Activated naive CD8-positive, alpha-beta T cell treated with anti-CD3 and anti-CD28 coated beads, Interleukin-2, amount 50 U/mL, for 24 hours (primary cell): Measurements from ENCODE around the gene COL11A2.
A peak's percentile ranks its signal among the peaks of the same experiment; 100 is the strongest.
"Not testable (repeated sequence)": the region's sequence is repeated elsewhere in the genome, so short reads cannot be mapped to it uniquely, and the experiment has no call there.

Source experiments
- ATAC-seq: fragments of 150-1000 bp; cut with Tn5 transposase; one replicate; pipeline ENCODE4 v1.10.0; 2021
- DNase-seq: peaks from one replicate; pipeline ENCODE4 v3.0.0; 2021
- H3K27ac Mint-ChIP-seq: one replicate; pipeline ENCODE4 v1.8.0; 2021; ENCODE audit warnings: mild to moderate bottlenecking, mixed read lengths
- H3K27me3 Mint-ChIP-seq: one replicate; pipeline ENCODE4 v1.8.0; 2021; ENCODE audit warnings: mixed read lengths
- H3K36me3 Mint-ChIP-seq: one replicate; pipeline ENCODE4 v1.8.0; 2021; ENCODE audit warnings: low read depth, mixed read lengths
- H3K4me1 Mint-ChIP-seq: one replicate; pipeline ENCODE4 v1.8.0; 2021; ENCODE audit warnings: mixed read lengths
- H3K4me3 Mint-ChIP-seq: one replicate; pipeline ENCODE4 v1.8.0; 2021; ENCODE audit warnings: mild to moderate bottlenecking, moderate library complexity, mixed read lengths
- H3K9me3 Mint-ChIP-seq: one replicate; pipeline ENCODE4 v1.8.0; 2021; ENCODE audit warnings: mixed read lengths

COL11A2 gene

GRCh38 chr6:33192105-33192646, at the start of gene COL11A2:
COL11A2 (minus strand) TSS chr6:33192467; CDS start chr6:33192240, 227 bp downstream.
- H3K4me1 Mint-ChIP-seq: peaks cover 23% of the 10 kb centered on the region
- ATAC-seq (no peak), DNase-seq (no peak)
- H3K9me3 Mint-ChIP-seq: no peaks in the 10 kb centered on the region
- no peak within 1 kb of the TSS for H3K27ac Mint-ChIP-seq
- H3K36me3 Mint-ChIP-seq: peaks cover 18% of the 10 kb centered on the region
- H3K4me3 Mint-ChIP-seq: peak within 1 kb of the TSS; percentile 69
- peaks cover 20% of the 10 kb centered on the region for H3K27me3 Mint-ChIP-seq

DNA sequence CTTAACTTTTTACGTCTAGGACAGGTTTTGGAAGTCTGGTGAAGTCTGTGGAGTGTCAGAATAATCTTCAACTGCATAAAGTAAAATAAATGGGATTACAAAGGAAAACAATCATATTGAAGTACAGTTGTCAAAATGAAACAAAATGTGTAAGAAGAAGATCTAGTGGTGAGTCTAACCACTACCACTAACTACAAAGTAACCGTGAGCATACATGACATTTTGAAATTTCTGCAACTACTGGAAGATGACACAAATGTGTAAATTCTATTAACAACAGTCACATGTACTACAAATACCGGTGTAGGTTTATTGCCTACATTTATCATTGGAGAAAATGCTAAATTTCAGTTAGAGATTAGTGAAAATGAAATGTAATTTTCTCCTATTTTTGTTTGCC, 49.7 kb upstream of the COL11A2 start:
- no peaks in the 10 kb centered on the region for H3K9me3 Mint-ChIP-seq
- peaks cover 10% of the 10 kb centered on the region for H3K27me3 Mint-ChIP-seq
- H3K4me1 Mint-ChIP-seq: peaks cover 16% of the 10 kb centered on the region
- no peaks in the 10 kb centered on the region for H3K36me3 Mint-ChIP-seq
- ATAC-seq: peak; percentile 88
- no peak for DNase-seq
- H3K27ac Mint-ChIP-seq: no peak overlapping the region
- peak overlapping the region; percentile 23 for H3K4me3 Mint-ChIP-seq

GRCh38 chr6:33237741-33238140, 45.5 kb upstream of the COL11A2 start:
- peaks cover 16% of the 10 kb centered on the region for H3K4me1 Mint-ChIP-seq
- no peak for DNase-seq
- H3K27ac Mint-ChIP-seq: no peak overlapping the region
- no peaks in the 10 kb centered on the region for H3K36me3 Mint-ChIP-seq
- H3K4me3 Mint-ChIP-seq: no peak overlapping the region
- H3K27me3 Mint-ChIP-seq: peaks cover 15% of the 10 kb centered on the region
- no peak for ATAC-seq
- no peaks in the 10 kb centered on the region for H3K9me3 Mint-ChIP-seq

GRCh38 chr6:33236852-33237251, 44.6 kb upstream of the COL11A2 start:
- Mint-ChIP-seq H3K27ac (no peak overlapping the region), H3K27me3 (peaks cover 12% of the 10 kb centered on the region), H3K4me1 (peaks cover 10% of the 10 kb centered on the region), H3K4me3 (no peak overlapping the region), H3K9me3 (no peaks in the 10 kb centered on the region), H3K36me3 (no peaks in the 10 kb centered on the region)
- DNase-seq (no peak), ATAC-seq (no peak)

DNA sequence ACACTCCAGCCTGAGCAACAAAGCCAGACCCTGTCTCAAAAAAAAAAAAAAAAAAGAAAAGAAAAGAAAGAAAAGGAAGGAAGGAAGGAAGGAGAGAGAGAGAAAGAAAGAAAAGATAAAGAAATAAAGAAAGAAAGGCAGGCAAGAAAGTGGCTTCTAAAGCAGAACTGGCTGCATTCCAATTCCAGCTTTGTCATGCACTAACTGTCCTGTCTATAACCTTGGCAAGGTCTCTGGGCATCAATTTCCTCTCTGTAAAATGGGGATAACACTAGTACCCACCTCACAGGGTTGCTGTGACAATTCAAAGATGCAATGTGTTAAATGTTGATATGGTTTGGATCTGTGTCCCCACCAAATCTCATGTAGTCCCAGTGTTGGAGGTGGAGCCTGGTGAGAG, 44.1 kb upstream of the COL11A2 start:
- DNase-seq: no peak
- Mint-ChIP-seq H3K27me3 (peaks cover 15% of the 10 kb centered on the region), H3K4me3 (no peak overlapping the region), H3K9me3 (no peaks in the 10 kb centered on the region), H3K27ac (no peak overlapping the region), H3K4me1 (peaks cover 5% of the 10 kb centered on the region), H3K36me3 (no peaks in the 10 kb centered on the region)
- no peak for ATAC-seq

DNA sequence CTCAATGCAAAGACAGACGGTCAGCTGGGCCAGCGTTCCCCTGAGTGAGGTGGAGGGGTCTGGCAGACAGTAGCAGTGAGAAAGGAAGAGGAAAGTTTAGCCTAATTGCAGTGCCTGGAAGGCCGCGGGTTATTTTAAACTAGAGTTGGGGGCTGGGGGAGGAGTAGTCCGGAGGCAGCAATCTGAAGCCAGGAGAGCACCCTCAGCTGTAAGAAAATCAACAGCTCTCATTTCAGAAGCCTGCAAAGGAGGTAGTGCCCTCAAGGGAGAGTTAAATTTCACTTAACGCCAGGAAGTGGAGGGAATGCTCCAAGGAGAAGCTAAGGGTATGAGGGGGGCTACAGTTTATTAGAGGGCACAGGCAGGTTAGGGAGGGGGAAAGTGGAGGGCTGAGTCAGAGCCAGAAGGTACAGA, 43.0 kb upstream of the COL11A2 start:
- no peaks in the 10 kb centered on the region for H3K36me3 Mint-ChIP-seq
- no peak overlapping the region for H3K27ac Mint-ChIP-seq
- H3K27me3 Mint-ChIP-seq: peaks cover 15% of the 10 kb centered on the region
- H3K9me3 Mint-ChIP-seq: no peaks in the 10 kb centered on the region
- H3K4me1 Mint-ChIP-seq: no peaks in the 10 kb centered on the region
- ATAC-seq: no peak
- no peak overlapping the region for H3K4me3 Mint-ChIP-seq
- no peak for DNase-seq

DNA sequence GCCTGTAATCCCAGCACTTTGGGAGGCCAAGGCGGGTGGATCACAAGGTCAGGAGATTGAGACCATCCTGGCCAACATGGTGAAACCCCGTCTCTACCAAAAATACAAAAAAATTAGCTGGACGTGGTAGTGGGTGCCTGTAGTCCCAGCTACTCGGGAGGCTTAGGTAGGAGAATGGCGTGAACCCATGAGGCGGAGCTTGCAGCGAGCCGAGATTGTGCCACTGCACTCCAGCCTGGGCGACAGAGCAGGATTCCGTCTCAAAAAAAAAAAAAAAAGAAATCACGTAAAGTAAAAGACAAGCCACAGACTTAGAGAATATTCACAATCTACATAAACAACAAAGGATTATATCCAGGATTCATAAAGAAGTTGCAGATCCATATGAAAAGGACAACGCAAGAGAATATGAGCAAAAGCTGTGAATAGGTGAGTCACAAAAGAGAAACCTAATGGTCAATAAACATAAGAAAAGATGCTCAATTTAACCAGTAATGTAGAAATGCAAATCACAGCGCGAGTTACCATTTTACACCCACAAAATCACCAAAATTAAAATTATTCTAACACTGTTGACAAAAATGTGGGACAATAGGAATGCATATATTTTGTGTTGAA, 34.3 kb upstream of the COL11A2 start:
- DNase-seq: not testable (repeated sequence)

DNA sequence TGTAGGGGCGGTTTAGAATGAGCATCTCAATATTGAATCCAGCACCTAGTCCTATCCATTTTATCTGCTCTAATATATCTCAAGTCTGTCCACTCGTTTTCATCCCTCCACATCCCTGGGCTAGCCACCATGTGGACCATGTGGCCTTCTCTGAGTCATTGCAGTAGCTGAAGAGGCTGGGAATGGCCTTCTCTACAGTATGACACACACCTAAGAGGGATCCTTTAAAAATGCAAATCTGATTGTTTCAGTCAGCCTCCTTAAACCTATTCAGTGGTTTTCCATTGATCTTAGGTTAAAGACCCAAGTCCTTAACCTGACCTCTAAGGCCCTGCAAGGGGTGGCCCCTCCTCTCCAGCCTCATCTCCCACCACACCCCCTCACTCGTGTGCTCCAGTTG, 25.4 kb upstream of the COL11A2 start:
- H3K4me1 Mint-ChIP-seq: peaks cover 20% of the 10 kb centered on the region
- H3K9me3 Mint-ChIP-seq: no peaks in the 10 kb centered on the region
- no peak overlapping the region for H3K4me3 Mint-ChIP-seq
- H3K27me3 Mint-ChIP-seq: peaks cover 19% of the 10 kb centered on the region
- H3K36me3 Mint-ChIP-seq: peaks cover under 1% of the 10 kb centered on the region
- no peak overlapping the region for H3K27ac Mint-ChIP-seq
- DNase-seq (no peak), ATAC-seq (no peak)

More for the DNA sequence above, 34.3 kb upstream of the COL11A2 start:
- H3K27ac Mint-ChIP-seq, H3K36me3 Mint-ChIP-seq, H3K9me3 Mint-ChIP-seq, H3K4me3 Mint-ChIP-seq, ATAC-seq, H3K4me1 Mint-ChIP-seq: not testable (repeated sequence)
- peaks cover 26% of the 10 kb centered on the region for H3K27me3 Mint-ChIP-seq

GRCh38 chr6:33217246-33217645, 25.0 kb upstream of the COL11A2 start:
- DNase-seq (no peak), ATAC-seq (no peak)
- Mint-ChIP-seq H3K27me3 (peaks cover 18% of the 10 kb centered on the region), H3K4me3 (no peak overlapping the region), H3K9me3 (no peaks in the 10 kb centered on the region), H3K27ac (no peak overlapping the region), H3K4me1 (peaks cover 23% of the 10 kb centered on the region), H3K36me3 (peaks cover 3% of the 10 kb centered on the region)

- Mint-ChIP-seq H3K27ac (no peak overlapping the region), H3K4me1 (peaks cover 25% of the 10 kb centered on the region), H3K36me3 (peaks cover 5% of the 10 kb centered on the region), H3K4me3 (no peak overlapping the region), H3K27me3 (peaks cover 14% of the 10 kb centered on the region), H3K9me3 (no peaks in the 10 kb centered on the region)
- DNase-seq (no peak), ATAC-seq (peak; percentile 27)
These were observed 23.9 kb upstream of the COL11A2 start for GRCh38 chr6:33216117-33216649.

DNA sequence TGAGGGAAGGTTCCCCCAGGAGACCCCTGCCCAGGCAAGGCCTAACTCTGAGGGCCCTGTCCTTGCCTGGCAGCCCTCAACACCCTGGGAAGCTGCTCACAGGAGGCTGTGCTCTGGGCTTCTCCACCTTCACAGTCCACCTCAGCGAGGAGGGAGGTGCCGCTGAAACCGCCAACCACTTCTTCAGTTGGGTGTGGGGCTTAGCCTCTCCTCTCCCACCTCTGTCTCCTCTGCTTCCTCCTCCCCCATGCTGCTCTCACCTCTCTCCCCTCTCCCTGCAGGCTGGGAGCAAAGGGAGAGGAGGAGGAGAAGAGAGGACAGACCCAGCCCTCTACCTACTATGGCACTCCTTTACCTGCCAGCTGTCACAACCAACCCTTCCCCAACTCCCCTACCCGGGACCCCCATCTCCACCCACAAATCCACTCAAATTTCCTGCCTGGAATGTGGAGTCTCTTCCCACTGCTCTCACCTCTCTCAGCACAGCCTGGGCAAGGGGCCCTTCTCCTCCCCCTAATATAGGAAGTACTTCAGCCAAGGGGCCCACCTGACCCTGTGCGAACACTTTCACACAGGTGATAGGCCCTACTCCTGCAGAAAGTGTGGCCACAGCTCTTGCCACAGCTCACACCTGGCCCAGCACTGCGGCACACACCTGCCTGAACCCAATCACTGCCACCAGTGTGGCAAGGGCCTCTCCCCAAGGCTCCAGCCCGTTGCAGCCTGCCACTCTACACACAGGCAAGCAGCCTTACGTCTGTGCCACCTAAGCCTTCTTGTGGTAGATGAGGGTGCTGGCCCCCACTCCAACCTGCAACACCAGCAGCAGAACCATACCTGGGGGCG, 23.2 kb upstream of the COL11A2 start:
- H3K27me3 Mint-ChIP-seq: peaks cover 12% of the 10 kb centered on the region
- no peak overlapping the region for H3K4me3 Mint-ChIP-seq
- H3K9me3 Mint-ChIP-seq: no peaks in the 10 kb centered on the region
- ATAC-seq (no peak), DNase-seq (no peak)
- peaks cover 10% of the 10 kb centered on the region for H3K36me3 Mint-ChIP-seq
- H3K27ac Mint-ChIP-seq: no peak overlapping the region
- peaks cover 27% of the 10 kb centered on the region for H3K4me1 Mint-ChIP-seq

DNA sequence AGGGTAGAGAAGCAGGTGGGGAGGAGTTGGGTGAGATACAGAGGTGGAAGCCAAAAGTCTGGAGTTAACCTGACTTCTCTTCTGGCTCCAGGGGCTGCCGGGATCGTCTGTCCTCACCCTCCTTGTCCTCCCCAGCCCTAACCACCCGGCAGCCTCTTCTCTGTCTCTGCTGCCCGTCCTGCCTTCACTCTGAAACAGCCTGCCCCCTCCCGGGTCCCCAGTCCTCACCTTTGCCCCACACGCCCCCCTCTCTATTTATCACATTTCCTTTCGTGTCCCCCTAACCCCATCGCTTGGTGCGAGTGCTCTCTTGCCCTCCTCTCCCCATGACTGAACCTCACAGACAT, 21.7 kb upstream of the COL11A2 start:
- no peak overlapping the region for H3K27ac Mint-ChIP-seq
- DNase-seq (no peak), ATAC-seq (no peak)
- peaks cover 11% of the 10 kb centered on the region for H3K27me3 Mint-ChIP-seq
- H3K4me1 Mint-ChIP-seq: peaks cover 34% of the 10 kb centered on the region
- no peaks in the 10 kb centered on the region for H3K9me3 Mint-ChIP-seq
- H3K4me3 Mint-ChIP-seq: peak overlapping the region; percentile 78
- peaks cover 20% of the 10 kb centered on the region for H3K36me3 Mint-ChIP-seq

DNA sequence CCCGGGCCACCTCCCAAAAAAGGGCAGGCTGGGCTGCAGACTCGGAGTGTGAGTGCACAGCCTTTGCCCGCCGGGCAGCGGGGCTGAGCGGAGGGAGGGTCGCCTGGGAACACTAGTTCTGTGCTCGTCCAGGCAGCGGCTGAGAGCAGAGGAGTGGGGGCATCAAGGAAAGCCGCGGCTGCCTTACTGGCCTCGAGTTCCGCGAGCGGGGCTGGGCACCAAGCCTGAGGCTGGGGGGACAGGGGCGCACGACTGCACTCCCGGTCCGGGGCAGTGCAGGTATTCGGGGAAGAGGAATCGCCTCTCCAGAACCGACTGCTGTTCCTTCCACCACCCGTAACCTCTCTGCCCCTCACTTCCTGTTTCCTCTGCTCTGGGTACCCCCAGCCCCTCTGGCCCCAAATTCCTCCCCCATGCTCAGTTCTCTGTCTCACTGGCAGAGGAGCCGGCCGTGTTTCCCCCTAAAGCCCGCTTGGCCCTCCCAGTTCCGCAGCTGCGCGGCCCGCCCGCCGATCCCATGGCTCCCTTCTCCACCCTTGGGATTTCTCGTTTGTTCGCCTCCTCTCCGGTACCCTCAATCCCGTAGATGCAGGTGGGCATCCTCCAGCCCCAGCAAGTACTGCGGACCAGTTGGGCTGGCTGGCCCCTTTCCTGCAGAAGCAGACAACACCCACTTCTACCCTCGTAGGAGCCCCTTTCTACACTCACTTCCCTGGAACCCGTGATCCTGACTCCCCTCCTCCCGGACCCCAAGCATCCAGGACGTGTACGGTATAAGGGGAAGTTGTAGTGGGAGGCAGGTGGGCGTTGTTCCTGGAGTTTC, 21.1 kb upstream of the COL11A2 start:
- H3K4me1 Mint-ChIP-seq: peaks cover 37% of the 10 kb centered on the region
- peaks cover 10% of the 10 kb centered on the region for H3K27me3 Mint-ChIP-seq
- H3K4me3 Mint-ChIP-seq: peak overlapping the region; percentile 78
- DNase-seq (no peak), ATAC-seq (peak; percentile 45)
- H3K27ac Mint-ChIP-seq: no peak overlapping the region
- no peaks in the 10 kb centered on the region for H3K9me3 Mint-ChIP-seq
- H3K36me3 Mint-ChIP-seq: peaks cover 20% of the 10 kb centered on the region

- Mint-ChIP-seq H3K4me3 (peak overlapping the region; percentile 78), H3K9me3 (no peaks in the 10 kb centered on the region), H3K27ac (no peak overlapping the region), H3K36me3 (peaks cover 20% of the 10 kb centered on the region), H3K4me1 (peaks cover 38% of the 10 kb centered on the region), H3K27me3 (peaks cover 8% of the 10 kb centered on the region)
- no peak for DNase-seq
- no peak for ATAC-seq
These were observed 20.5 kb upstream of the COL11A2 start for GRCh38 chr6:33212857-33213165.
